Peyer's patch (tissue), 4 donors: ENCODE measurements around the gene NXPE1. TPM values are rescaled to one million over a fixed set of nuclear protein-coding genes. Genes with fewer than 3 reads are reported as not detected.
"Not testable (repeated sequence)": the region's sequence is repeated elsewhere in the genome, so short reads cannot be mapped to it uniquely, and the experiment has no call there.

Experiments used
- DNase-seq, 3 donors: peaks; one replicate each; pipeline ENCODE4 v3.0.0-alpha.2; 2017 to 2019
- H3K27ac ChIP-seq, 4 donors: fragments of 200-600 bp; sonication (generic); one replicate each; pipeline ENCODE4 v1.5.1; 2016 to 2019
- H3K27me3 ChIP-seq, 2 donors: fragments of 200-600 bp; sonication (generic); one replicate each; pipeline ENCODE4 v1.5.1; 2019
- H3K36me3 ChIP-seq, 3 donors: fragments of 200-600 bp; sonication (generic); one replicate each; pipeline ENCODE4 v1.5.1; 2016 to 2019
- H3K4me1 ChIP-seq, 4 donors: fragments of 200-600 bp; sonication (generic); one replicate each; pipeline ENCODE4 v1.5.1; 2016 to 2019
- H3K4me3 ChIP-seq, 4 donors: fragments of 200-600 bp; sonication (generic); 1 replicate in 3 of 4; 2 replicates in 1 of 4; pipeline ENCODE4 v1.5.1; 2016 to 2019; ENCODE audit warnings: mild to moderate bottlenecking in 1 of 4
- H3K9me3 ChIP-seq, 4 donors: fragments of 200-600 bp; sonication (generic); one replicate each; pipeline ENCODE4 v1.5.1; 2016 to 2019; ENCODE audit warnings: mild to moderate bottlenecking in 1 of 4
- POLR2A ChIP-seq, 2 donors: fragments of 450-650 bp; IDR thresholded peaks; one replicate each; pipeline ENCODE4 v1.5.1; 2017; ENCODE audit warnings: antibody characterized with exemption in 2 of 2, mild to moderate bottlenecking in 2 of 2, moderate library complexity in 2 of 2
- total RNA-seq, 4 donors: library from RNA; depleted of rRNA; stranded (reverse); fragments of >200 nt; gene quantifications; one replicate each; pipeline ENCODE4 v1.1.0, GENCODE V29; 2016
- TF ChIP-seq, protein P1 (sequence below), 6 experiments: fragments of 450-650 bp in 4 of 6; fragments of 200-600 bp in 2 of 6; sonication (generic) in 1 of 6; IDR thresholded peaks; one replicate each; pipeline ENCODE4 v1.5.1; 2017 to 2019; ENCODE audit warnings: antibody characterized with exemption in 6 of 6, mild to moderate bottlenecking in 3 of 6, moderate library complexity in 1 of 6

NXPE1 gene
- 10 to 100 TPM in 3 of 4 donors, 1 to 10 TPM in 1; 6.6 to 23.2 (median 18.6) TPM for total RNA-seq

- no peak for DNase-seq
- Histone ChIP-seq H3K4me3 (peak within 1 kb of the TSS in 1 of 4 donors; percentile 15), H3K9me3 (no peaks in the 10 kb centered on the region), H3K4me1 (no peaks in the 10 kb centered on the region), H3K27me3 (no peaks in the 10 kb centered on the region), H3K36me3 (no peaks in the 10 kb centered on the region), H3K27ac (no peak within 1 kb of the TSS)
- no peak for TF ChIP-seq POLR2A (IDR thresholded peaks at IDR 0.05)
- TF ChIP-seq, protein P1, sequence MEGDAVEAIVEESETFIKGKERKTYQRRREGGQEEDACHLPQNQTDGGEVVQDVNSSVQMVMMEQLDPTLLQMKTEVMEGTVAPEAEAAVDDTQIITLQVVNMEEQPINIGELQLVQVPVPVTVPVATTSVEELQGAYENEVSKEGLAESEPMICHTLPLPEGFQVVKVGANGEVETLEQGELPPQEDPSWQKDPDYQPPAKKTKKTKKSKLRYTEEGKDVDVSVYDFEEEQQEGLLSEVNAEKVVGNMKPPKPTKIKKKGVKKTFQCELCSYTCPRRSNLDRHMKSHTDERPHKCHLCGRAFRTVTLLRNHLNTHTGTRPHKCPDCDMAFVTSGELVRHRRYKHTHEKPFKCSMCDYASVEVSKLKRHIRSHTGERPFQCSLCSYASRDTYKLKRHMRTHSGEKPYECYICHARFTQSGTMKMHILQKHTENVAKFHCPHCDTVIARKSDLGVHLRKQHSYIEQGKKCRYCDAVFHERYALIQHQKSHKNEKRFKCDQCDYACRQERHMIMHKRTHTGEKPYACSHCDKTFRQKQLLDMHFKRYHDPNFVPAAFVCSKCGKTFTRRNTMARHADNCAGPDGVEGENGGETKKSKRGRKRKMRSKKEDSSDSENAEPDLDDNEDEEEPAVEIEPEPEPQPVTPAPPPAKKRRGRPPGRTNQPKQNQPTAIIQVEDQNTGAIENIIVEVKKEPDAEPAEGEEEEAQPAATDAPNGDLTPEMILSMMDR (IDR thresholded peaks at IDR 0.05), result no peak
These were observed at the start of gene NXPE1 for GRCh38 chr11:114559425-114560310. TSS of gene NXPE1 (minus strand) at chr11:114559881. CDS start at chr11:114551201, 8,680 bp downstream.

GRCh38 chr11:114609429-114609828, 49.7 kb upstream of the NXPE1 start:
- TF ChIP-seq POLR2A (IDR thresholded peaks at IDR 0.05), result no peak
- TF ChIP-seq, protein P1 (IDR thresholded peaks at IDR 0.05), result no peak
- Histone ChIP-seq H3K9me3 (peaks cover 0 to 4% (median 2%) of the 10 kb centered on the region in 4 donors), H3K27ac (no peak overlapping the region), H3K27me3 (no peaks in the 10 kb centered on the region), H3K4me1 (no peaks in the 10 kb centered on the region), H3K4me3 (no peak overlapping the region), H3K36me3 (no peaks in the 10 kb centered on the region)
- no peak for DNase-seq

- not testable (repeated sequence) for H3K27ac ChIP-seq, H3K4me1 ChIP-seq, H3K27me3 ChIP-seq, DNase-seq, H3K9me3 ChIP-seq, H3K4me3 ChIP-seq, H3K36me3 ChIP-seq
These were observed 48.9 kb upstream of the NXPE1 start for GRCh38 chr11:114608605-114609004.

DNA sequence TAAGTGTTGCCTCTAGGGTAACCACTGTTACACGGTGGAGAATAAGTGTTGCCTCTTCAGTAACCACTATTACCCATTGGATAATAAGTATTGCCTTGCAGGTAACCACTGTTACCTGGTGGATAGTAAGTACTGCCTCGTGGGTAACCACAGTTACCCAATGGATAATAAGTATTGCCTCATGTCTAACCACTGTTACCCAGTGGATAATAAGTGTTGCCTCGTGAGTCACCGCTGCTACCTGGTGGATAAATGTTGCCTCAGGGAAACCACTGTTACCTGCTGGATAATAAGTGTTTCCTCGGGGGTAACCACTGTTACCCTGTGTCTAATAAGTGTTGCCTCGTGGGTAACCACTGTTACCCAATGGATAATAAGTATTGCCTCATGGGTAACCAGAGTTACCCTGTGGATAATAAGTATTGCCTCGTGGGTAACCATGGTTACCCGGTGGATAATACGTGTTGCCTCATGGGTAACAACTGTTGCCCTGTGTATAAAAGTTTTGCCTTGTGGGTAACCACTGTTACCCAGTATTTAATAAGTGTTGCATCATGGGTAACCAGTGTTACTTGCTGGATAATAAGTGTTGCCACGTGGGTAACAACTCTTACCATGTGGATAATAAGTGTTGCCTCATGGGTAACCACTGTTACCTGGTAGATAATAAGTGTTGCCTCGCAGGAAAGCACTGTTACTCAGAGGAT, 48.2 kb upstream of the NXPE1 start:
- H3K27me3 ChIP-seq, result no peaks in the 10 kb centered on the region
- DNase-seq, result no peak
- no peak overlapping the region for H3K27ac ChIP-seq
- H3K4me3 ChIP-seq, result no peak overlapping the region
- H3K4me1 ChIP-seq, result no peaks in the 10 kb centered on the region
- peaks cover 0 to 4% (median 2%) of the 10 kb centered on the region in 4 donors for H3K9me3 ChIP-seq
- no peak for TF ChIP-seq POLR2A (IDR thresholded peaks at IDR 0.05)
- TF ChIP-seq, protein P1 (IDR thresholded peaks at IDR 0.05), result no peak
- no peaks in the 10 kb centered on the region for H3K36me3 ChIP-seq

GRCh38 chr11:114606802-114607075, 47.1 kb upstream of the NXPE1 start:
- H3K4me3 ChIP-seq, H3K4me1 ChIP-seq, H3K9me3 ChIP-seq, DNase-seq, H3K27ac ChIP-seq, H3K36me3 ChIP-seq, H3K27me3 ChIP-seq: not testable (repeated sequence)

GRCh38 chr11:114606003-114606801, 46.5 kb upstream of the NXPE1 start:
- Histone ChIP-seq H3K4me1 (no peaks in the 10 kb centered on the region), H3K9me3 (peaks cover 0 to 4% (median 2%) of the 10 kb centered on the region in 4 donors), H3K4me3 (no peak overlapping the region), H3K27ac (no peak overlapping the region), H3K36me3 (no peaks in the 10 kb centered on the region), H3K27me3 (no peaks in the 10 kb centered on the region)
- no peak for TF ChIP-seq POLR2A (IDR thresholded peaks at IDR 0.05)
- TF ChIP-seq, protein P1 (IDR thresholded peaks at IDR 0.05), result no peak
- no peak for DNase-seq
